Activated CD8-positive, alpha-beta memory T cell treated with anti-CD3 and anti-CD28 coated beads for 1 hour (primary cell): ENCODE data around the gene RNF166.

Experiments used
- DNase-seq, 2 donors: peaks; one replicate each; pipeline ENCODE4 v3.0.0-alpha.2; 2020; ENCODE audit warnings: low read depth in 1 of 2; ENCODE audit errors: extremely low read depth in 1 of 2

The RNF166 gene

GRCh38 chr16:88724855-88725555, 18.8 kb upstream of the RNF166 start:
- DNase-seq = no peak

GRCh38 chr16:88723911-88724310, 17.7 kb upstream of the RNF166 start:
- DNase-seq = no peak

GRCh38 chr16:88723507-88723887, 17.3 kb upstream of the RNF166 start:
- no peak for DNase-seq

GRCh38 chr16:88722784-88723506, 16.7 kb upstream of the RNF166 start:
- DNase-seq = no peak

GRCh38 chr16:88721815-88722755, 15.9 kb upstream of the RNF166 start:
- DNase-seq = no peak

GRCh38 chr16:88721236-88721635, 15.0 kb upstream of the RNF166 start:
- DNase-seq = no peak

GRCh38 chr16:88720396-88720970, 14.3 kb upstream of the RNF166 start:
- no peak for DNase-seq

- no peak for DNase-seq
These were observed 13.7 kb upstream of the RNF166 start for GRCh38 chr16:88719933-88720296.

GRCh38 chr16:88719267-88719932, 13.2 kb upstream of the RNF166 start:
- DNase-seq = no peak

- DNase-seq = no peak
These were observed 12.0 kb upstream of the RNF166 start for GRCh38 chr16:88718178-88718577.

- DNase-seq = no peak
These were observed 10.4 kb upstream of the RNF166 start for GRCh38 chr16:88716601-88717001.

GRCh38 chr16:88716201-88716600, 10.0 kb upstream of the RNF166 start:
- DNase-seq = no peak

GRCh38 chr16:88715312-88716190, 9.3 kb upstream of the RNF166 start:
- DNase-seq = no peak

- no peak for DNase-seq
These were observed 8.5 kb upstream of the RNF166 start for GRCh38 chr16:88714420-88715302.

- DNase-seq = no peak
These were observed 7.6 kb upstream of the RNF166 start for GRCh38 chr16:88713568-88714419.

- no peak for DNase-seq
These were observed 6.8 kb upstream of the RNF166 start for GRCh38 chr16:88713054-88713453.

- DNase-seq = no peak
These were observed 6.3 kb upstream of the RNF166 start for GRCh38 chr16:88712362-88712979.
